Activated gamma-delta T cell (primary cell): ENCODE data around the gene FGF22.
A peak's percentile ranks its signal among the peaks of the same experiment; 100 is the strongest.
"Not testable (repeated sequence)": the region's sequence is repeated elsewhere in the genome, so short reads cannot be mapped to it uniquely, and the experiment has no call there.

Source experiments
- DNase-seq: peaks from one replicate; lab custom pipeline; 2025; lab: John Stamatoyannopoulos, UW
- total RNA-seq, 2 donors: gene quantifications; one replicate each; lab custom pipeline; 2026; lab: John Stamatoyannopoulos, UW

FGF22 gene
- 3.0 to 5.6 reads per million in 2 donors for total RNA-seq

GRCh38 chr19:639253-640160 is at the start of gene FGF22:
Gene FGF22 (plus strand): TSS chr19:639879. CDS start chr19:639926, 47 bp downstream.
- peak; percentile 99 for DNase-seq

DNA sequence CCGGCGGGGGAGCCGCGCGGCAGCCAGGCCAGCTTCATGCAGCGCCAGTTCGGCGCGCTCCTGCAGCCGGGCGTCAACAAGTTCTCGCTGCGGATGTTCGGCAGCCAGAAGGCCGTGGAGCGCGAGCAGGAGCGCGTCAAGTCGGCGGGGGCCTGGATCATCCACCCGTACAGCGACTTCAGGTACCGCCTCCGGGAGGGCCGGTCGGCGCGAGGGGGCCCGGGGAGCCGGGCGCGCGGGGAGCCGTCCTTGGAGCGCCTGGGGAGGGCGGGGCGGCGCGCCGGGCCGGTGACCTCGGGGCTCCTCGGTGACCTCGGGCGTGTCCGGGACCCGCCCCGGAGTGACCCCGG is 49.3 kb upstream of the FGF22 start:
- no peak for DNase-seq

DNA sequence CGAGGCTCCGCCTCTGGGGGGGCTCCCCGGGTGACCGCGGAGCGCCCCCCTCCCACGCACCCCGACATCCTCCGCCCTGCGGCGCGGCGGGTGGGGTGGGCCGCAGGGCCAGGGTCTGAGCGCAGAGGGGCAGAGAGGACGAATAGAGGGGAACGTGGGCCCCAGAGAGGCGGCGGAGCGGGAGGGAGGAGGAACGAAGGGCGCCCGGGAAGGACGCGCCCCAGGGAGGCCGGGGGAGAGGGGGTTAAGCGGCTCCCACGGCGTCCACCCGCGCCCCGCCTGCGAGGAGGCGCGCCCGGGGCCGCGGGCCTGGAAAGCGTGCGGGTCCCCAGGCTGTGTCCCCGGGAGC is 49.0 kb upstream of the FGF22 start:
- no peak for DNase-seq

- DNase-seq, result no peak
Measured at GRCh38 chr19:591099-591958, 48.4 kb upstream of the FGF22 start.

- DNase-seq, result no peak
Measured at GRCh38 chr19:592101-592500, 47.6 kb upstream of the FGF22 start.

- no peak for DNase-seq
Measured at GRCh38 chr19:593055-593454, 46.6 kb upstream of the FGF22 start.

GRCh38 chr19:593505-593904 is 46.2 kb upstream of the FGF22 start:
- DNase-seq, result no peak

DNA sequence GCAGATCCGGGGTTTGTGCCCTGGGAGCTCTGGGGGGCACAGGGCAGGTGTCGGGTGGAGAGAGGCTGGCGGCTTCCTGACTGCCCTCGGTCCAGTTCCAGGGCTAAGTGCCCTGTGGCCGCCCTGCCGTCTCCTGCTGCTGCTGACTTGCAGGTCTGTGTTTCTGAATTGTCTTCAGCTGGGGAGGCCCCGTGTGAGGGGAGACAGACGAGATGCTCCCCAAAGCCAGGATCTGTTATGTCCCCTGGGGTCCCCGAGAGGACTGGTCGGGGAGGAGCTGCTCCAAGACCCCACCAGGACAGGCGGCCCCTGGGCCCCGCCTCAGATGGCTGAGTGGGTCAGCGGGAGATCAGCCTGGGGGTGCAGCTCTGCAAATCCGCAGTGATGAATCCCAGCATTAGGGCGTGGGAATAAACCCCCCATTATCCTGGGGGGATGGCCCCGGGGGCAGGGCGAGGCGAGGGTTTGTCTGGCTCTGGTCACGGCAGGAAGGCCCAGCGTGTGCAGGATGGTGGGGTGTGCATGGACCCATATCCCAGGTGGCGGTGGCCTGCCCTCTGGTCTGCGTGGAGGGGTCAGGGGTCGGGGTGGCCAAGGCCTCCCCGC is 45.3 kb upstream of the FGF22 start:
- DNase-seq, result no peak

DNA sequence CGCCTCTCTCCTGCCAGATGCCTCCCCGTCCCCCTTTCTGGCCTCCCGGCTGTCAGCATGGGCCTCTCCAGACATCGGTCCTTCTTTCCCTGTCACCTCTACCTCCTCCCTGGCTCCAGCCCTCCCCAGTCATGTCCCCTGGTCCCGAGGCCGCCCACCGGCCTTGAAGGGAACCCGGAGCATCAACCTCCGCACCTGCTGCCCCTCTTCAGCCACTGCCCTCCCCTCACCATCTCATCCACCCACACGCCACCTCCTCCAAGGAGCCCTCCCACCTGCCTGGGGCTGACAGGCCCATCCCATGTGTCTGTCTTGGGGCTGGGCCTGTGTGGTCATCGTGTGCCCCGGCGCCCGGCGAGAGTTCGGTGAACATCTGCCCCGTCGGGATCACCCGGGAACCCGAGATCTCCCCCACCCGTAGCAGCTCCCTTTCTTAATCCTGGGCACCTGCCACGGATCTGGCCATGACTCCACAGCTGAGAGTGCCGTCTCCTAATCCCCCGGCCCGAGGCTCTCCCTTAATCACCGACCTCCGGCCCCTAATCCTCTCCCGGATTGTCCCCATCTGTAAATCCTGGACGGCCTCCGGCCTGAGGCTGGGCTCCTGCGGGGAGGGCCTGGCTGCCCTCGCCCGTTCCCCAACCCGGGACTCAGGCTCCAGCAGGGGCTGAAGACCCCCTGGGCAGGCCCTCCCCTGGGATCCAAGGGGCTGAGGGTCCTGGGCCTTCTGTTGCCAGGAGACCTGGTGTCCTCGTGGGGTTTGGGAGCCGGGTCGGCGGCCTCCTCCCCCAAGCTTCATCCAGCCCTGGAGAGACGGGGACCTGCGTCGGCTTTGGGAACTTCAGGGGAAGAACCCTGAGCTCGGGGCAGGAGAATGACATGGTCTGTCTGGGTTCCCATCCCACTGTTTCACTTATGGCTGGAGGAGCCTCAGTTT is 44.1 kb upstream of the FGF22 start:
- DNase-seq, result no peak

DNA sequence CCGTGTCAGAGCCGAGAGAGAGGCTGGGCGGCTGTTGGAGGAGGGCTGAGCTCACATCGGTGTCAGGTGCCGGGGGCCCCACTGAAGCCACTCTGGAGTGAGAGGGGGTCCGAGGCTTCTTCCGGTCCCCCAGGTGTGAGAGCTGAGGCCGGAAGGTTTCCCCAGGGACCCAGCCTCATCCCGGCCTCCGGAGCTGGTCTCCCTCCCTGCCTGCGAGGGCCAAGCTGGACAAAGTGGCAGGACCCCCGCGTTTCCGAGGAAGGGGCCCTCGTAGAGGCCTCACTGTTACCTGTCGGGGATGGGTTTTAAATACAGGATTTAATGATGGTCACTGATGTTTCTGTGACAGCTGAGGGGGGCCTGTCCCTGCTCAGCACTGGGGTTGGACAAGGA is 43.4 kb upstream of the FGF22 start:
- no peak for DNase-seq

- no peak for DNase-seq
Measured at GRCh38 chr19:597406-598315, 42.0 kb upstream of the FGF22 start.

DNA sequence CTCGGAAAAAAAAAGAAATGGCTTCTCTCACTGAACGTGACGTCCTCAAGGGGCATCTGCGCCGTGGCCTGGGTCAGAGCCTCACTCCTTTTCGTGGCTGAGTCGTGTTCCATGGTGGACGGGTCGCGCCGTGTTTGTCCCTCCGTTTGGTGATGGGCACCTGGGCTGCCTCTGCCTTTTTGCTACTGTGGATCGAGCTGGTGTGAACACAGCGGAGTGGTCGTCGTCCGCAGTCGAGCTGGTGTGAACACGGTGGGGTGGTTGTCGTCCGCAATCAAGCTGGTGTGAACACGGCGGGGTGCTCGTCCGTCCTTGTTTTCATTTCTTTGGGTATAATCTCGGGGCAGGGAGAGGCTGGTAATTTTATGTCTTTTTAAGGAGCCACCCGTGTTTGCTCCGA is 38.4 kb upstream of the FGF22 start:
- DNase-seq, result no peak

DNA sequence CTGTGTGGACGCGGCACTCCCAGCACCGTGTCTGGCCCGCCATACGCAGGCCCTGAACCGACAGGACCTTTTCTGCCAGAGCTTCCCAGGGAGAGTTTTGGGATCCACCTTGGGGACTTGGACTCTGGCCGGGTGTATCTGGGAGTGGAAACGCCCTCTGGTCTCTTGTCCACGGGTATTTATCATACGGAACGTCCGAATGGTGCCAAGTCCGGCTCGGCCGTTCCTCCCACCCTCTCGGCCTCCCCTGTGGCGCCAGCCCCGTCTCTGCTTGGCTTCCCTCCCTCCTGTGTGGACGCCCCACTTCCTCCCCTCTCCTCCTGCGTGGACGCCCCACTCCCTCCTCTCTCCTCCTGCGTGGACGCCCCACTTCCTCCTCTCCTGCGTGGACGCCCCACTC is 37.9 kb upstream of the FGF22 start:
- DNase-seq, result no peak

DNA sequence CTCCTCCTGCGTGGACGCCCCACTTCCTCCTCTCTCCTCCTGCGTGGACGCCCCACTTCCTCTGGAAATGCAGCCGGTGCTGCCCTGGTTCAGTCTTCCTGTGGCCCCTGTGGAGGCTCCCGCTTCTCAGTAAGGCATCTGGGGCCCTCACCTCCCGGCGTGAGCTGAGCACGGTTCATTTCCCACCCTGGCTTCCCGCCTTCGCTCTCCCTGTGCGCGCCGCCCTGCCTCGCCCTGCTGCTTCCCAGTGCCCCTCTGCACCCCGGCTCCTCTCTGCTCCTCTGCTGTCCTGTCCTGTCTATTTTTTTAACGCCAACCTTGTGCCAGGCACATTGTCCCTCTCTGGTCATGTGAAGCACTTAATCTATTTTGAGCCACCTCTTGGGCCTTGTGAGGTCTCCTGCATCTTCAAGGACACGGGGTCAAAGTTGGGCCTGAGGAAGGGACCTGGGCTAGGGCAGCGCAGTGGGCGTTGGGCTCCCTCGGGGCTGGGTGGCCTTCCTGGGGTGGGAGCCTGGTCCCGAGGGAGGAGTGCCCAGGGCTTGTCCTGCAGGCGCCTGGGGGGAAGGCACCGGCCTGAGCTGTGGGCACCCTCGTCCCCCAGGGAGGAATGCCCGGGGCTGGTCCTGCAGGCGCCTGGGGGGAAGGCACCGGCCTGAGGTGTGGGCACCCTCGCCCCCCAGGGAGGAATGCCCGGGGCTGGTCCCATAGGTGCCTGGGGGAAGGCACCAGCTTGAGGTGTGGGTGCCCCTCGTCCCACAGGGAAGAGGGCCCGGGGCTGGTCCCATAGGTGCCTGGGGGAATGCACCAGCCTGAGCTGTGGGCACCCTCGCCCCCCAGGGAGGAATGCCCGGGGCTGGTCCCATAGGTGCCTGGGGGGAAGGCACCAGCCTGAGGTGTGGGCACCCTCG is 37.0 kb upstream of the FGF22 start:
- DNase-seq, result no peak

GRCh38 chr19:603302-603639 is 36.4 kb upstream of the FGF22 start:
- not testable (repeated sequence) for DNase-seq

- not testable (repeated sequence) for DNase-seq
Measured at GRCh38 chr19:603779-604178, 35.9 kb upstream of the FGF22 start.

DNA sequence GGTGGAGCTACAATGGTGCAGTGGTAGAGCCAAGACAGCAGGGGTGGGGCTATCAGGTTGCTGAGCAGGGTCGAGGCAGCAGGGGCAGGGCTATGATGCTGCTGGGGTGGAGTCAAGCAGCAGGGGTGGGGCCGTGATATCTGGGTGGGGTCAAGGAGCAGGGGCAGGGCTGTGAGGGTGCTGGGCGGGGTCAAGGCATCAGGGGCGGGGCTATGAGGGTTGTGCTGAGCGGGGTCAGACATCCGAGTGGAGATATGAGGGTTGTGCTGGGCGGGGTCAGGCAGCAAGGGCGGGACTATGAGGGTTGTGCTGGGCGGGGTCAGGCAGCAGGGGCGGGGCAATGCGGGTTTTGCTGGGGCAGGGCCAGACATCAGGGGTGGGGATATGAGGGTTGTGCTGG is 35.3 kb upstream of the FGF22 start:
- DNase-seq, result no peak

GRCh38 chr19:605061-605971 is 34.4 kb upstream of the FGF22 start:
- DNase-seq, result not testable (repeated sequence)
